Raji (cell line): ENCODE results near the gene FLT1.

Source experiments
- POLR2A ChIP-seq: IDR thresholded peaks from 2 replicates; pipeline ENCODE4 v1.6.1; 2011; ENCODE audit warnings: low read depth, low read length, control low read depth; ENCODE audit not compliant: insufficient read depth

The FLT1 gene

DNA sequence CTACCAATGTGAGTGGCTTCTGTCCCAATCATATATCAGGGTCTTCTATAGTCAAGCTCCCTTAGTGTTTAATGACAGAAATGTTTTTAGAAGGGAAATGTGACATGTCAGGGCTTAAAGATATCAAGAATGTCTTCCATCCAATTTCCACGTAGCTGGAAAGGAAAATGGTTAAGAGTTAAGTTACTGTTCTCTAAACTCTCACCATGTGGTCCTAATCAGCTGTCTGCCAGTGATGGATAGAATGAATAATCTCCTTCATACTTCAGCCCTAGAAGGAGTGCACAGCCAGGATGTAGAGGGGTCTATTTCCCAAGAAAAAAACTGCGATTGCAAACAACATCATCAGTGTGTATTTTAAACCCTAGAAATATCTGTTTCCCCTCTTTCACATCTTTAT, 36.3 kb downstream of the FLT1 start:
- no peak for TF ChIP-seq POLR2A

- TF ChIP-seq POLR2A, result no peak
Observed at GRCh38 chr13:28458051-28458450, 36.9 kb downstream of the FLT1 start.

DNA sequence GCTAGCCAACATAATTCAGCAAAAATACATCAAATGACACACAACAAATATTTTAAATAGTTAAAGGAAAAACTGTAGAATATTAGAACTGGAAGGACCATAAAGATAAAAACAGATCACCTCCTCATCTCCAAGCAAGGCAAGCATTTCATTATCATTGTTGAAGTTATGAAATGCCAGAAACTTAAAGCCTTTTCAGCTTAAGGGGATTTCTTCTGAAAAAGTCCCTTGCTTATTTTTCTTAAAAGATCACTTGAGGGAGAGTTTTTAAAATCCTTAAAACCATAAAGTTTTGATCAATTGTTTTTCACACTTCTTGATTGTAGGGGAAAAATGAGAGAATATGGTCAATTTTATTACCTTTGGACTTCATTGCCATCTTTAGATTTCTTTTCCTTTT, 37.4 kb downstream of the FLT1 start:
- no peak for TF ChIP-seq POLR2A

DNA sequence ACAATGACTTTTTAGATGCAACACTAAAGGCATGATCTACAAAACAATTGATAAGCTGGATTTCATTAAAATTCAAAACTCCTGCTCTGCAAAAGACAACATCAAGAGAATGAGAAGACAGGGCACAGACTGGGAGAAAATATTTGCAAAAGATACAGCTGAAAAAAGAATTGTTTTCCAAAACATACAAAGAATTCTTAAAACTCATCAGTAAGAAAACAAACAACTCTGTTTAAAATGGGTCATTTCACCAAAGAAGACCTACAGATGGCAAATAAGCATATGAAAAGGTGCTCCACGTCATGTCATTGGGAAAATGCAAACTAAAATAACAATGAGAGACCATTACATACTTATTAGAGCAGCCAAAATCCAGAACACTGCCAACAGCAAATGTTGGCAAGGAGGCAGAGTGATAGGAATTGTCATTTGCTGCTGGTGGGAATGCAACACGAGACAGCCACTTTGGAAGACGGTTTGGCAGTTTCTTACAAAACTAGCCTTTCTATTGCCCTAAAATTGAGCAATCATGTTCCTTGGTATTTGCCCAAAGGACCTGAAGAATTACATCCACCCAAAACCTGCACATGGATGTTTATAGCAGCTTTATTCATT, 39.2 kb downstream of the FLT1 start:
- TF ChIP-seq POLR2A, result no peak

DNA sequence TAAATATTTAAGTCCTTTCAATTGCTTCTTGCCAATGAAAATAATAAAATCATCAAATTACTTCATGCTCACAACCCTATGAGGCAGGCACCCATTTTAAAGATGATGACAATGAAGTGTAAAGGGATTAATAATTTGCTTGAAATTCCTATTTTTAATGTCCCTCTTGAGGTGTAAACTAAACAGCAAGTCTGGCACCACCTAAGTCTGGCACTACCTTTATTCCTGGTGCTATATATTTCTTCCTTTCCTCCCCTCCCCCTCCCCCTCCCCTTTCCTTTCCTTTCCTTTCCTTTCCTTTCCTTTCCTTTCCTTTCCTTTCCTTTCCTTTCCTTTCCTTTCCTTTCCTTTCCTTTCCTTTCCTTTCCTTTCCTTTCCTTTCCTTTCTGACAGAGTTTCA, 42.2 kb downstream of the FLT1 start:
- TF ChIP-seq POLR2A, result no peak

GRCh38 chr13:28451482-28452217, 43.3 kb downstream of the FLT1 start:
- TF ChIP-seq POLR2A, result no peak

DNA sequence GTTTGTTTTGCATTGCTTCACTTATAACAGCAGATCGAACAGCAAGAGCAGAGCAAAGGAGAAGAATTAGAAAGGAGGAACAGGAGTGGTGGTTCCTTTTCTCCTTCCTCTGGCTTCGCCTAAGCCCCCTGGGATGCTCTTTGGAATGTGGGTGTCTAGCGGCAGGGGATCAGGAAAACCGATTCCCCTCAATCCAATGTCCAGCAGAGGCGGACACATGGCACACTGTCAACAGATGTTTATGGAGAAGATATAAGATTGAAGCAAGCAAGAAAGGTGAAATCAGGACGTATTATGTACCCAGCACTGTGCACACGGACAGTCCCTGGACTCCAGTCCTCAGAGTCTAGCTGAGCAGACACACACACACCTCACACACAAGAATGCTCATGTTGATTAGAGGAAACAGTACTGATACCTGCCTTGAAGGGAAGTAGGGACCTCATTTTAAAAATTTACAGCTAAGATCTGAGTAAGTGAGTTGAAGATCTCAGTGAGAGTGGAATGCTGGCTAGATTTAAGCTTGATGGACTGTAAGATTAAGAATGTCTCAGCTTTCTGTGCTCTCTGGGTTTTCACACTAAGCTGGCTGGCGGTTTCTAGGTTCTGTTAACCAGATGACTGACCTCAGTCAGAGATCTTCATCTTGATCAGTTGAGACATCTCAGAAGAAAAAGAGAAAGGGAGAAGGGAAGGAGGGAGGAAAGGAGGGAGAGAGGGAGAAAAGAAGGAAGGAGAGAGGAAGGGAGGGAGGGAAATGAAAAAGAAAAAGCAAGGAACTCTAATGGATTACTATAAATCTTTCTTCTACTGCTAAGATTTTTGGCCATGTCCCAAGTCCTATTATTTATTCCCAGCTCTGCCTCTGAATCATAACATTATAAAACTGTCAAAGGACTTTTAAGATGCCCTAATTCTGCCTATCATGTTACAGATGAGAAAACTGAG, 44.8 kb downstream of the FLT1 start:
- TF ChIP-seq POLR2A, result no peak

GRCh38 chr13:28448651-28449358, 46.1 kb downstream of the FLT1 start:
- no peak for TF ChIP-seq POLR2A

DNA sequence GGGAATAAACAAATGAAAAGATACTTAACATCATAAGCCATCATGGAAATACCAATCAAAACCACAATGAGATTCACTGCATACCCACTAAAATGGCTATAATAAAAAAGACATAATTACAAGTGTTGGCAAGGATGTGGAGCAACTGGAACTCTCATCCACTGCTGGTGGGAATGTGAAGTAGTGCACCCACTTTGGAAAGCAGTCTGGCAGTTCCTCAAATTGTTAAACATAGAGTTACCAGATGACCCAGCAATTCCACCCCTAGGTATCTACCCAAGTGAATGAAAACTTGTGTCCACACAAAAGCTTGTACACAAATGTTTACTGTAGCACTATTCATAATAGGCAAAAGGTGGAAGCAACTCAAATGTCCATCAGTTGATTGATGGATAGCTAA, 46.9 kb downstream of the FLT1 start:
- TF ChIP-seq POLR2A, result no peak

GRCh38 chr13:28447206-28447605, 47.7 kb downstream of the FLT1 start:
- TF ChIP-seq POLR2A, result no peak

DNA sequence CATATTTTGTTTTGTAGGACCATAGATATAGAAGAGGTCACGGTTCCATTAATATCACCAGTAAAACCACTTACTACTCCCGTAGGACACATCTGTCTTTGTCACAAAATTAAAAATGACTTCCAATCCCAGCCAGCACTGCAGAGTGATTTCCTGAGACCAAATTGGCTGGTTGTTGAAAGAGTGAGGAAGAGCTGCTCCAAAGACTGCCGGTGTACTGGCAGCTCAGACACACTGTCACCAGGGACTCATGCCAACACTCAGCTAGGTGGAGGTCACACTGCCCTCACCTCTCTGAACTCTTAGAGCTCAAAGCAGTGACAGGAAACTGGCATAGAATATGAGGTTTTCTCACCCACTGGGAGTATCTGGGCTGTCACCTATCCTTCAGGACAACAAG, 52.1 kb downstream of the FLT1 start:
- no peak for TF ChIP-seq POLR2A

DNA sequence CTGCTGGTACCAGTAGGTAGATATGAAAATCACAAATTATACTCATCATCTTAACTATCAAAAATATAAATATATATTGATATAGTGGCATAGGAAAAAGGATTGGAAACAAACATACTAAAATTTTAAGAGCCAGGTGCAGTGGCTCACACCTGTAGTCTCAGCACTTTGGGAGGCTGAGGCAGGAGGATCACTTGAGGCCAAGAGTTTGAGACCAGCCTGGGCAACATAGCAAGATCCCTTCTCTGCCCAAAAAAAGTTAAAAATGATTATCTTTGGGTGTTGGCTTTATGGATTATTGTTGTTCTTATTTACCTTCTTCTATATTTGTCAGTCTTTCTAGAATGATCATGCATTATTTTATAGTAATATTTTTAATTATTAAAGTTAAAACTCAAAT, 53.4 kb downstream of the FLT1 start:
- no peak for TF ChIP-seq POLR2A

DNA sequence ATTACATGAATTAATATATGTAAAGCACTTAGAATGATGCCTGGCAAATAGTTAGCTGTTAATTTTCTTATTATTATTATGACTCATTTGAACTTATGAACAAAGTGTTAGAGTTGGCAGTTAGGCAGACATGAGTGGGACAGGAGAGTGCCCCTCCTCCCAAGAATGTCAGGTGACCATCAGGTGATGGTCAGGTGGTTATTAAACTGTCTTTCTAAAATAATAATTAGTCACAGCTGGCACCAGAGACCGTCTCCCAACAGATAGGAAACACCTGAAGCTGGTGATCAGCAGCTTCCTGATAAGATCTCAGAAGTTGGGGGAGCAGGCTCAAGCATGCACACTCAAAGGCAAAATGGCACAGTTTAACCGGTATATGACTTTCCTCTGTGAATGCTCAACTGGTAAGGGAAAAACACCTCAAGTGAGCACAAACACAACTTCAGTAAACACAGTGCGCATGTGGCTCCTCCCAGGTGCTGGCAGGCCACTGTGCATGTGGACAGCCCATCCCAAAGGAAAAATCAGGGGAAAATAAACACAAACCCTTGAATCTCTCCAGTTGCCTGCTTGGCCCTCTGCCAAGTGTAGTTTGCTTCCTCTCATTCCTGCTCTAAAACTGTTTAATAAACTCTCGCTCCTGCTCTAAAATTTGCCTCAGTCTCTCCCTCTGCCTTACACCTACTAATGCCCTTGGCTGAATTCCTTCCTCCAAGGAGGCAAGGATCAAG, 54.0 kb downstream of the FLT1 start:
- no peak for TF ChIP-seq POLR2A

DNA sequence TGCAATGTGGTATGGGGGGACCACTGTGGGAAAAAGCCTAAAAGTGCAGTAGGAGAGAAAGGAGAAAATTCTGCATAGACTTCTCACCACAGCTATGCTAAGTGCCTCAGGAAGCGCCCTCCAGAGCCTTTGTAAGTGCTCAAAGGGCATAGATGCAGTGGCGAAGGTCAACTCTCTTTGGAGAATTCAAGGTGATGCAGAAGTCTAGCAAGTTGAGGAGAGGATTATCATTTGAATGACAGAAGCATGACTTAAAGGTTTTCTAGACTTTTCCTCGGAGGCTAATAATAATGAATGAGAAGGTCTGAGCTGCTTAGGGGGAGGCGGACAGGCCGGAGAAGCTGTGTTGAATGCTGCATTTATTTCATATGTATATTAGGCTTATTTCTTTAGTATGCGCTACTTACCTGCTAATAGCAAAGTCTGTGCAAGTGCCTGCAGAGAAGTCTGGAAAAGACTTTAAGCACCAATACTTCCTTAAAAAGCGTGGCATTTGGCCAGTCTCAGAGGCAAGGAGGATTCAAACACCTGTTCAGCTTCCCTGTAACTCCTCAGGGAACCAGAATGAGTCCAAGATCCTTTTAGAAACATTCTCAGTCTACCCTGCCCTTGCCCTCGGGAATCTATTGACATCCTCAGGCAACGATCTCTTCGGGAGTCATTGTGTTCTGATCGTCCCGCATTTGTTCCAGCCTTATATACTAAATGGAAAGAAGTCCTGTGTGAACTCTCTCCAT, 56.2 kb downstream of the FLT1 start:
- TF ChIP-seq POLR2A, result no peak
